GM23248 (cell line): Measurements from ENCODE around the gene NDUFAF7.

Source experiments
- EZH2 ChIP-seq: fragments of 200-600 bp; sonication (generic); IDR thresholded peaks from 2 replicates; pipeline ENCODE4 v1.6.1; 2018; ENCODE audit warnings: antibody characterized with exemption, mild to moderate bottlenecking; ENCODE audit not compliant: insufficient read depth, poor library complexity, severe bottlenecking
- EZH2phosphoT487 ChIP-seq: fragments of 200-600 bp; sonication (generic); IDR thresholded peaks from 2 replicates; pipeline ENCODE4 v1.6.1; 2018; ENCODE audit warnings: antibody characterized with exemption, moderate library complexity, mild to moderate bottlenecking, low read depth; ENCODE audit not compliant: insufficient read depth

GRCh38 chr2:37282746-37283145, 51.3 kb downstream of the NDUFAF7 start:
- no peak for TF ChIP-seq EZH2
- TF ChIP-seq EZH2phosphoT487 = no peak
